Testis (tissue), 2 donors: ENCODE results near the gene SMOC1.

ENCODE experiments used
- POLR2A ChIP-seq: fragments of 450-650 bp; IDR thresholded peaks from one replicate; pipeline ENCODE4 v1.6.1; 2017; ENCODE audit warnings: antibody characterized with exemption, mild to moderate bottlenecking, moderate library complexity
- TF ChIP-seq, protein P1 (sequence below), 3 experiments: fragments of 450-650 bp in 2 of 3; fragments of 200-600 bp in 1 of 3; sonication (generic) in 1 of 3; IDR thresholded peaks; one replicate each; pipeline ENCODE4 v1.5.1; 2016 to 2019; ENCODE audit warnings: antibody characterized with exemption in 3 of 3, mild to moderate bottlenecking in 2 of 3, moderate library complexity in 1 of 3

DNA sequence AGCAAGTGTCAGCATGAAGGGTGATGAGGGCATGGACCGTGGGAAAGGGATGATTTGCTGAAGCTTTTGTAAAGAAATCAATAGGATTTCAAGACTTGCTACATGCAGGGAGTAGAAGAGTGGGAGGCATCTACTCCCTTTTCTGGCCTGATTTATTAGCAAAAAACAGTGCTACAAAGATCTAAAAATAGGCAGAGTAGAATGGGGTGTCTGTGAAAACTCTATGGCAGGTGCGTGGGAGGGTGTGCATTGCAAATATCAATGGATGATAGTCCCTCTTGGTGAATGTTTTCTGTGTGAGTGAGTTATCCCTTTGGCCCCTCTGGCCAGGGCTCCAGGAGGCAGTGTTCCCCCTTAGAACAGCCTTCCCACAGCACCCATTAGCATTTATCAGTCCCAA lies 139.0 kb downstream of the SMOC1 start:
- TF ChIP-seq, protein P1, sequence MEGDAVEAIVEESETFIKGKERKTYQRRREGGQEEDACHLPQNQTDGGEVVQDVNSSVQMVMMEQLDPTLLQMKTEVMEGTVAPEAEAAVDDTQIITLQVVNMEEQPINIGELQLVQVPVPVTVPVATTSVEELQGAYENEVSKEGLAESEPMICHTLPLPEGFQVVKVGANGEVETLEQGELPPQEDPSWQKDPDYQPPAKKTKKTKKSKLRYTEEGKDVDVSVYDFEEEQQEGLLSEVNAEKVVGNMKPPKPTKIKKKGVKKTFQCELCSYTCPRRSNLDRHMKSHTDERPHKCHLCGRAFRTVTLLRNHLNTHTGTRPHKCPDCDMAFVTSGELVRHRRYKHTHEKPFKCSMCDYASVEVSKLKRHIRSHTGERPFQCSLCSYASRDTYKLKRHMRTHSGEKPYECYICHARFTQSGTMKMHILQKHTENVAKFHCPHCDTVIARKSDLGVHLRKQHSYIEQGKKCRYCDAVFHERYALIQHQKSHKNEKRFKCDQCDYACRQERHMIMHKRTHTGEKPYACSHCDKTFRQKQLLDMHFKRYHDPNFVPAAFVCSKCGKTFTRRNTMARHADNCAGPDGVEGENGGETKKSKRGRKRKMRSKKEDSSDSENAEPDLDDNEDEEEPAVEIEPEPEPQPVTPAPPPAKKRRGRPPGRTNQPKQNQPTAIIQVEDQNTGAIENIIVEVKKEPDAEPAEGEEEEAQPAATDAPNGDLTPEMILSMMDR (IDR thresholded peaks at IDR 0.05): no peak
- TF ChIP-seq POLR2A: no peak
